DOHH2 (cell line): ENCODE data around the gene CLDN18.

ENCODE experiments used
- H3F3A ChIP-seq: fragments of 200-600 bp; sonication (generic), shearing (Covaris generic); 2 replicates; pipeline ENCODE4 v1.6.0; 2016; ENCODE audit warnings: antibody characterized with exemption, mild to moderate bottlenecking; ENCODE audit not compliant: control insufficient read depth, insufficient read depth
- H3K27ac ChIP-seq: fragments of 200-600 bp; sonication (generic); 2 replicates; pipeline ENCODE4 v1.5.1; 2014; ENCODE audit warnings: low read depth, mild to moderate bottlenecking, low read length, moderate library complexity
- H3K27me3 ChIP-seq: fragments of 200-600 bp; sonication (generic); 2 replicates; pipeline ENCODE4 v1.6.1; 2014; ENCODE audit warnings: mild to moderate bottlenecking, low read length, mixed read lengths; ENCODE audit not compliant: control insufficient read depth
- H3K36me3 ChIP-seq: fragments of 200-600 bp; sonication (generic); 2 replicates; pipeline ENCODE4 v1.6.1; 2014; ENCODE audit warnings: mild to moderate bottlenecking, low read length, moderate library complexity, mixed read lengths; ENCODE audit not compliant: control insufficient read depth
- H3K4me1 ChIP-seq: fragments of 200-600 bp; sonication (generic); 2 replicates; pipeline ENCODE4 v1.6.1; 2014; ENCODE audit warnings: mild to moderate bottlenecking, low read length, mixed read lengths; ENCODE audit not compliant: control insufficient read depth
- H3K4me2 ChIP-seq: fragments of 200-600 bp; sonication (generic); 2 replicates; pipeline ENCODE4 v1.6.0; 2014; ENCODE audit warnings: mild to moderate bottlenecking, low read length, moderate library complexity
- H3K4me3 ChIP-seq: fragments of 200-600 bp; sonication (generic); 2 replicates; pipeline ENCODE4 v1.5.1; 2014; ENCODE audit warnings: mild to moderate bottlenecking, low read length, mixed read lengths
- H3K79me2 ChIP-seq: fragments of 200-600 bp; sonication (generic); 2 replicates; pipeline ENCODE4 v1.6.1; 2014; ENCODE audit warnings: mild to moderate bottlenecking, low read length, mixed read lengths; ENCODE audit not compliant: control insufficient read depth
- H3K9me2 ChIP-seq: fragments of 200-600 bp; sonication (generic); replicated peaks from 2 replicates; pipeline ENCODE4 v1.6.1; 2014; ENCODE audit warnings: mild to moderate bottlenecking, low read length, mixed read lengths; ENCODE audit not compliant: control insufficient read depth
- H3K9me3 ChIP-seq: fragments of 200-600 bp; sonication (generic); 2 replicates; pipeline ENCODE4 v1.6.1; 2014; ENCODE audit warnings: antibody characterized with exemption, low read length, mixed read lengths; ENCODE audit not compliant: control insufficient read depth, insufficient read depth
- H4K20me1 ChIP-seq: fragments of 200-600 bp; sonication (generic); 2 replicates; pipeline ENCODE4 v1.6.0; 2014; ENCODE audit warnings: low read depth, mild to moderate bottlenecking, antibody characterized with exemption, low read length, moderate library complexity; ENCODE audit not compliant: control insufficient read depth, insufficient read depth
- CTCF ChIP-seq: fragments of 200-600 bp; sonication (generic); IDR thresholded peaks from one replicate; pipeline ENCODE4 v1.5.1; 2014; ENCODE audit warnings: antibody characterized with exemption, mild to moderate bottlenecking, low read depth, low read length; ENCODE audit not compliant: poor library complexity, severe bottlenecking
- EZH2phosphoT487 ChIP-seq: fragments of 200-600 bp; sonication (generic); IDR thresholded peaks from 2 replicates; pipeline ENCODE4 v1.6.1; 2017; ENCODE audit warnings: borderline replicate concordance, mild to moderate bottlenecking, antibody characterized with exemption, low read length, moderate library complexity, mixed read lengths

CLDN18 gene

GRCh38 chr3:138043266-138044029, 33.5 kb downstream of the CLDN18 start:
- H3K9me3 ChIP-seq, result no peaks in the 10 kb centered on the region
- H3K4me2 ChIP-seq, result no peak overlapping the region
- H3K4me3 ChIP-seq, result no peak overlapping the region

GRCh38 chr3:138046085-138046484, 36.1 kb downstream of the CLDN18 start:
- Histone ChIP-seq H3K36me3 (no peaks in the 10 kb centered on the region), H3K9me2 (no peaks in the 10 kb centered on the region), H3F3A (no peaks in the 10 kb centered on the region), H4K20me1 (no peaks in the 10 kb centered on the region), H3K9me3 (no peaks in the 10 kb centered on the region), H3K27ac (no peak overlapping the region), H3K4me3 (no peak overlapping the region), H3K27me3 (no peaks in the 10 kb centered on the region), H3K4me1 (no peaks in the 10 kb centered on the region), H3K4me2 (no peak overlapping the region), H3K79me2 (no peaks in the 10 kb centered on the region)
- TF ChIP-seq EZH2phosphoT487 (no peak), CTCF (no peak)

More at GRCh38 chr3:138043266-138044029, 33.5 kb downstream of the CLDN18 start:
- H3K4me1 ChIP-seq, result no peaks in the 10 kb centered on the region
- no peak overlapping the region for H3K27ac ChIP-seq
- H3K9me2 ChIP-seq, result no peaks in the 10 kb centered on the region
- H3F3A ChIP-seq, result no peaks in the 10 kb centered on the region
- H4K20me1 ChIP-seq, result no peaks in the 10 kb centered on the region
- no peaks in the 10 kb centered on the region for H3K27me3 ChIP-seq
- TF ChIP-seq EZH2phosphoT487 (no peak), CTCF (no peak)
- H3K36me3 ChIP-seq, result no peaks in the 10 kb centered on the region
- no peaks in the 10 kb centered on the region for H3K79me2 ChIP-seq

- no peaks in the 10 kb centered on the region for H4K20me1 ChIP-seq
- no peak overlapping the region for H3K4me2 ChIP-seq
- no peak overlapping the region for H3K4me3 ChIP-seq
- no peaks in the 10 kb centered on the region for H3K36me3 ChIP-seq
- H3K27ac ChIP-seq, result no peak overlapping the region
- no peaks in the 10 kb centered on the region for H3K27me3 ChIP-seq
- H3K9me3 ChIP-seq, result no peaks in the 10 kb centered on the region
- H3F3A ChIP-seq, result no peaks in the 10 kb centered on the region
- H3K4me1 ChIP-seq, result no peaks in the 10 kb centered on the region
- TF ChIP-seq CTCF, result no peak
- TF ChIP-seq EZH2phosphoT487, result no peak
- no peaks in the 10 kb centered on the region for H3K9me2 ChIP-seq
- no peaks in the 10 kb centered on the region for H3K79me2 ChIP-seq
Observed at GRCh38 chr3:138046955-138047354, 37.0 kb downstream of the CLDN18 start.
